Esophagus squamous epithelium (tissue), 4 donors: Measurements from ENCODE around the gene TCOF1.

Experiments
- CTCF ChIP-seq, 6 experiments: fragments of 450-650 bp in 4 of 6; fragments of 200-600 bp in 2 of 6; sonication (generic) in 2 of 6; IDR thresholded peaks; one replicate each; pipeline ENCODE4 v1.5.1; 2016 to 2019; ENCODE audit warnings: antibody characterized with exemption in 6 of 6, mild to moderate bottlenecking in 4 of 6, moderate library complexity in 4 of 6
- POLR2A ChIP-seq, 4 donors: fragments of 450-650 bp; IDR thresholded peaks; one replicate each; pipeline ENCODE4 v1.6.1; 2017; ENCODE audit warnings: antibody characterized with exemption in 4 of 4, mild to moderate bottlenecking in 4 of 4, moderate library complexity in 3 of 4

DNA sequence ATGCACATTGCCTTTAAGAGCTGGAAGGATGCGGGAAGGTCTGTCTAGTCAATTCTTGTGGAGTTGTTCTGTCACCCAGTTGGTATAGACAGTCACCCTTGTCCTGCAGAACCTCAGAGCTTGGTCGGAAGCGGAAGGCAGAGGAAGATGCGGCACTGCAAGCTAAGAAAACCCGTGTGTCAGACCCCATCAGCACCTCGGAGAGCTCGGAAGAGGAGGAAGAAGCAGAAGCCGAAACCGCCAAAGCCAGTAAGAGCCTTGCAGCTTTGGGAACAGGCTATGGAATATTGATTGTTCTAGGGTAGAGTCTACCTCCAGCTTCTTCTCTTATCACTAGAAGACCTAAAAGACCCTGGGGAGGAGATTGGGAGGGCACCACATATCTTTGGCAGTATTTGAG lies 6.5 kb downstream of the TCOF1 start:
- TF ChIP-seq CTCF (IDR thresholded peaks at IDR 0.05): no peak
- TF ChIP-seq POLR2A (IDR thresholded peaks at IDR 0.05): no peak
